ENCODE results near the gene ABCD3. TPM values are rescaled to one million over a fixed set of nuclear protein-coding genes. Genes with fewer than 3 reads are reported as not detected.

ABCD3 gene
- total RNA-seq, 2 donors from 2014 or later, result 35.5 to 38.5 TPM

GRCh38 chr1:94383966-94384408, 34.2 kb upstream of the ABCD3 start:
- no peak overlapping the region for H3K4me3 ChIP-seq
- no peak overlapping the region for H3K27ac ChIP-seq

GRCh38 chr1:94384485-94385265, 33.5 kb upstream of the ABCD3 start:
- DNase-seq (ENCODE audit: low spot score), result no peak
- Histone ChIP-seq H3K9me3 (no peaks in the 10 kb centered on the region), H3K4me3 (no peak overlapping the region), H3K27ac (no peak overlapping the region), H3K36me3 (no peaks in the 10 kb centered on the region), H3K4me1 (replicated peaks) (peaks cover 3% of the 10 kb centered on the region), H3K27me3 (replicated peaks; ENCODE audit: insufficient read depth) (no peaks in the 10 kb centered on the region)
- intact Hi-C loops (cut with DNase I), result no loop called here
- 41% methylated on average over 4 of the region's 4 CpGs for WGBS
- no peak for TF ChIP-seq CTCF (IDR thresholded peaks at IDR 0.05)
- TF ChIP-seq POLR2A (IDR thresholded peaks at IDR 0.05), result no peak
- TF ChIP-seq POLR2AphosphoS5 (IDR thresholded peaks at IDR 0.05), result no peak

More at GRCh38 chr1:94383966-94384408, 34.2 kb upstream of the ABCD3 start:
- 84% methylated on average over 4 of the region's 4 CpGs for WGBS
- intact Hi-C loops (cut with DNase I), result no loop called here
- Histone ChIP-seq H3K27me3 (replicated peaks; ENCODE audit: insufficient read depth) (no peaks in the 10 kb centered on the region), H3K36me3 (no peaks in the 10 kb centered on the region), H3K9me3 (no peaks in the 10 kb centered on the region), H3K4me1 (replicated peaks) (peaks cover 3% of the 10 kb centered on the region)
- TF ChIP-seq POLR2AphosphoS5 (IDR thresholded peaks at IDR 0.05) (no peak), CTCF (IDR thresholded peaks at IDR 0.05) (no peak), POLR2A (IDR thresholded peaks at IDR 0.05) (no peak)
- DNase-seq (ENCODE audit: low spot score), result no peak

- Histone ChIP-seq H3K27me3 (replicated peaks; ENCODE audit: insufficient read depth) (no peaks in the 10 kb centered on the region), H3K36me3 (no peaks in the 10 kb centered on the region), H3K27ac (no peak overlapping the region), H3K4me3 (no peak overlapping the region), H3K9me3 (no peaks in the 10 kb centered on the region), H3K4me1 (replicated peaks) (peaks cover 3% of the 10 kb centered on the region)
- DNase-seq (ENCODE audit: low spot score), result no peak
- no peak for TF ChIP-seq POLR2AphosphoS5 (IDR thresholded peaks at IDR 0.05)
- no peak for TF ChIP-seq CTCF (IDR thresholded peaks at IDR 0.05)
- 45% methylated on average over 2 of the region's 2 CpGs for WGBS
- intact Hi-C loops (cut with DNase I), result no loop called here
Observed at GRCh38 chr1:94385308-94385929, 32.8 kb upstream of the ABCD3 start.

GRCh38 chr1:94389298-94389697, 28.9 kb upstream of the ABCD3 start:
- 72% methylated on average over 4 of the region's 4 CpGs for WGBS
- intact Hi-C loops (cut with DNase I), result no loop called here
- Histone ChIP-seq H3K9me3 (no peaks in the 10 kb centered on the region), H3K27me3 (replicated peaks; ENCODE audit: insufficient read depth) (no peaks in the 10 kb centered on the region), H3K36me3 (no peaks in the 10 kb centered on the region), H3K27ac (no peak overlapping the region), H3K4me1 (replicated peaks) (peaks cover 3% of the 10 kb centered on the region), H3K4me3 (no peak overlapping the region)
- TF ChIP-seq POLR2A (IDR thresholded peaks at IDR 0.05), result no peak
- TF ChIP-seq CTCF (IDR thresholded peaks at IDR 0.05), result no peak
- no peak for TF ChIP-seq POLR2AphosphoS5 (IDR thresholded peaks at IDR 0.05)
- DNase-seq (ENCODE audit: low spot score), result no peak
